Raji (cell line): ENCODE measurements around the gene C16orf89.

Experiments
- POLR2A ChIP-seq: IDR thresholded peaks from 2 replicates; pipeline ENCODE4 v1.6.1; 2011; ENCODE audit warnings: low read depth, low read length, control low read depth; ENCODE audit not compliant: insufficient read depth

C16orf89 gene

GRCh38 chr16:5041600-5042133 lies 24.1 kb downstream of the C16orf89 start:
- no peak for TF ChIP-seq POLR2A

GRCh38 chr16:5040451-5040850 lies 25.3 kb downstream of the C16orf89 start:
- no peak for TF ChIP-seq POLR2A

GRCh38 chr16:5036228-5037156 lies 29.3 kb downstream of the C16orf89 start:
- TF ChIP-seq POLR2A: no peak

- TF ChIP-seq POLR2A: no peak
Measured at GRCh38 chr16:5035909-5036227, 29.9 kb downstream of the C16orf89 start.

- no peak for TF ChIP-seq POLR2A
Measured at GRCh38 chr16:5034167-5034523, 31.6 kb downstream of the C16orf89 start.

GRCh38 chr16:5033256-5034166 lies 32.2 kb downstream of the C16orf89 start, which contains the start of gene NAGPA:
TSS of gene NAGPA (minus strand) at chr16:5033935. CDS start at chr16:5033914, 21 bp downstream.
- TF ChIP-seq POLR2A: peak; percentile 62

GRCh38 chr16:5032748-5033167 lies 33.0 kb downstream of the C16orf89 start:
- no peak for TF ChIP-seq POLR2A

- TF ChIP-seq POLR2A: no peak
Measured at GRCh38 chr16:5031601-5032000, 34.2 kb downstream of the C16orf89 start.

- TF ChIP-seq POLR2A: no peak
Measured at GRCh38 chr16:5030251-5030870, 35.4 kb downstream of the C16orf89 start.

GRCh38 chr16:5028950-5029475 lies 36.7 kb downstream of the C16orf89 start:
- no peak for TF ChIP-seq POLR2A

- no peak for TF ChIP-seq POLR2A
Measured at GRCh38 chr16:5027575-5028235, 38.1 kb downstream of the C16orf89 start.

- TF ChIP-seq POLR2A: no peak
Measured at GRCh38 chr16:5027086-5027485, 38.7 kb downstream of the C16orf89 start.

GRCh38 chr16:5026664-5027063 lies 39.1 kb downstream of the C16orf89 start:
- no peak for TF ChIP-seq POLR2A

- TF ChIP-seq POLR2A: no peak
Measured at GRCh38 chr16:5025171-5025632, 40.6 kb downstream of the C16orf89 start.

- no peak for TF ChIP-seq POLR2A
Measured at GRCh38 chr16:5024632-5025031, 41.1 kb downstream of the C16orf89 start.

GRCh38 chr16:5022521-5022920 lies 43.2 kb downstream of the C16orf89 start:
- no peak for TF ChIP-seq POLR2A
